Neural cell (in vitro differentiated cells): Measurements from ENCODE around the gene GJA5. TPM values are rescaled to one million over a fixed set of nuclear protein-coding genes. Genes with fewer than 3 reads are reported as not detected.

Experiments used
- polyA plus RNA-seq: library from polyadenylated mRNA; depleted of rRNA; stranded (reverse); fragments of >200 nt; gene quantifications from 2 replicates; pipeline ENCODE4 v1.2.3, GENCODE V29; 2014

The GJA5 gene
- polyA plus RNA-seq, 1 donor from 2014 or later = not detected

Other genes starting within 250 kb of the GJA5 start
- 10.9 and 14.9 TPM in 2 replicates for gene BCL9, start 219.1 kb downstream of the GJA5 start, polyA plus RNA-seq
- gene ACP6, start 90.1 kb downstream of the GJA5 start, polyA plus RNA-seq = 2.9 and 5.0 TPM in 2 replicates
- gene GJA8, start 142.2 kb upstream of the GJA5 start, polyA plus RNA-seq = not detected in 2 replicates
- gene GPR89B, start 167.8 kb upstream of the GJA5 start, polyA plus RNA-seq = 36.9 and 54.7 TPM in 2 replicates